Measurements from ENCODE around the gene LDLRAD4. TPM values are rescaled to one million over a fixed set of nuclear protein-coding genes. Genes with fewer than 3 reads are reported as not detected.

Gene LDLRAD4
- 204 and 269 TPM in 2 replicates for total RNA-seq (2014; rRNA removed; shearing (Covaris generic); ENCODE audit: low replicate concordance)

DNA sequence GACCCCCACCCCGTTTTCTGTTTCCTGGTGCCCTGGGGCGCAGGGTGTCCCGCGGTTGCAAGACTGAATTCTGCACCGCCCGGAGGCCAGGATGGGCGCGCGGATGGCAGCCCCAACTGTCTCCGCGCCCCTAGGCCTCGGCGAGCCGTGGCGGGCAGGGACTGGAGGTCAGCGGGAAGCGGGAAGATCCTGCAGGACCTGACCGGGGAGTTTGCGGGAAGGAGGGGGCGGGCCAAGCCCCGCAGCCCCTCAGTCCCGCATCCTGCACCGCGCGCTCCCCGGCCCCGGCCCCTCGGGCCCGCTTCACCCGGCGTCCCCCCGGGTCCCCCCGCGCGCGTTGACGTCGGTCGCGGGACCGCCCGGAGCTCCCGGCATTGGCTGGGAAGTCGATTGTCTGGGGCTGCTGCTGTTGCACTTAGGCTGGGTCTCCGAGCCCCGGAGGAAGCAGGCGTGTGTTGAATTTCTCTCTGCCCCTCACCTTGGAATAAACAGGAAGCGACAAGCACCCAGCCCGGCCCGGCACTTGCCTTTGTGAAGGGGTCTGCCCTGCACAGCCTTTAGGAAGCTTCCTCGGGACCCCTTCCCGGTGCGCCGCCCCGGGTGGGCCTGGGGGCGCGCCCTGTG, at the start of gene LDLRAD4:
Gene LDLRAD4 (plus strand): TSS at position 393 of the 624 bp plus-strand sequence.
- H4K20me1 ChIP-seq (ENCODE audit: insufficient read depth, low read depth, low read length): no peaks in the 10 kb centered on the region
- H3K36me3 ChIP-seq (ENCODE audit: insufficient read depth, low read length): no peaks in the 10 kb centered on the region
- H3K27me3 ChIP-seq (ENCODE audit: low read length): no peaks in the 10 kb centered on the region
- H3K27ac ChIP-seq (ENCODE audit: low read length): no peak within 1 kb of the TSS
- DNase-seq: no peak
- H3K4me1 ChIP-seq (ENCODE audit: low read length): no peaks in the 10 kb centered on the region
- no peak within 1 kb of the TSS for H3K4me2 ChIP-seq (ENCODE audit: low read depth, low read length, poor library complexity, severe bottlenecking)
- no peaks in the 10 kb centered on the region for H3K9me2 ChIP-seq (replicated peaks; ENCODE audit: insufficient read depth, low read length)
- H2AFZ ChIP-seq (ENCODE audit: low read length): no peak within 1 kb of the TSS
- no peaks in the 10 kb centered on the region for H3K79me2 ChIP-seq (ENCODE audit: low read length)
- H3K9ac ChIP-seq (ENCODE audit: low read length): no peak within 1 kb of the TSS
- no peaks in the 10 kb centered on the region for H3K9me3 ChIP-seq (ENCODE audit: low read length)
- no peak within 1 kb of the TSS for H3K4me3 ChIP-seq (ENCODE audit: low read length)

DNA sequence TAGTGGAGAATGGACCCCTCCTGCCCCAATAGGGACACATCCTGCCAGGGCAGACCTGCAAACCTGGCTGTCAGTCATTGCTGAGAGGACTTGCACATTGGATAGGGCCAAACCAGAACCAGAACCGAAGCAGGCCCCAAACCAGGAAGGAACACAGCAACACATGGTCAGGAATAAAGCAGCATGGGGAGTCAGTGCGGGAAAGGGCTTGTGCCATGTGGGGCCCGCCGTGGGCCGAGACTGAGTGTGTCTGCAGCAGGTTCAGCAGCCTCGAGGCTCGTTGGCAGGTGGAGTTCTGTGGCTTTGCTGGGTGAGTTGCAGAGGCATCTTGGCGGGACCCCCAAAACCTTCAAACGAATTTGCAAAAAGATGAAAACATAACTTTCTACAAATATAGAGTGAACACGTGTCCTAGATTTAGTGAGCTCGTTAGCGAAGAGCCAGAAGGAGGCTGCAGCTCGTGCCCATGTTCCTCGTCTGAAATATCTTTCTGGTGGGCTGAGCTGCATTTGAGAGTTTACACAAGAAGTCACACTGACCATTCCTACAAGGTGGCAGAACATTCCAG, 44.9 kb upstream of the LDLRAD4 start:
- H3K4me2 ChIP-seq (ENCODE audit: low read depth, low read length, poor library complexity, severe bottlenecking): no peak overlapping the region
- H3K9me2 ChIP-seq (replicated peaks; ENCODE audit: insufficient read depth, low read length): no peaks in the 10 kb centered on the region
- H4K20me1 ChIP-seq (ENCODE audit: insufficient read depth, low read depth, low read length): no peaks in the 10 kb centered on the region
- H3K27me3 ChIP-seq (ENCODE audit: low read length): no peaks in the 10 kb centered on the region
- H3K79me2 ChIP-seq (ENCODE audit: low read length): no peaks in the 10 kb centered on the region
- no peak overlapping the region for H3K9ac ChIP-seq (ENCODE audit: low read length)
- no peak for DNase-seq
- no peaks in the 10 kb centered on the region for H3K9me3 ChIP-seq (ENCODE audit: low read length)
- no peaks in the 10 kb centered on the region for H3K4me1 ChIP-seq (ENCODE audit: low read length)
- no peak overlapping the region for H3K27ac ChIP-seq (ENCODE audit: low read length)
- H3K36me3 ChIP-seq (ENCODE audit: insufficient read depth, low read length): no peaks in the 10 kb centered on the region
- no peak overlapping the region for H2AFZ ChIP-seq (ENCODE audit: low read length)
- H3K4me3 ChIP-seq (ENCODE audit: low read length): no peak overlapping the region

DNA sequence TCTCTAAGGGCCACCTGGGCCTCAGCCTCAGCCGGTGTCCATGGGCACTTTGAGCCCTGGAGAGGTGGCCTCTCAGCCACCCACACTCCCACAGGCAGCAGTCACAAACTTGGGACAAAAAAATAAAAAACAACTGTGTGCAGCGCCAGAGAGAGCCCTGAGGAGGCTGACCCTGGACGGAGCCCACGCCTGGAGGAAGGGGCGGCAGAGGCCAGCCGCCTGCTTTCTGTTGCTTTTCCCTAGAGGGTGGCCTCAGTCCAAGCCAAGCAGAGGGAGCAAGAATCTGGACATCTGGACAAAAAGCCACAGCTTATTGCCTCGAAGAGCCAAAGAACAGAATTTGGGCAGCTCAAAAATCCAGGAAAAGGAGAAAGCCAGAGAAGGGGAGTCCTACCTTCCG, 43.3 kb upstream of the LDLRAD4 start:
- H3K79me2 ChIP-seq (ENCODE audit: low read length): no peaks in the 10 kb centered on the region
- H3K4me3 ChIP-seq (ENCODE audit: low read length): no peak overlapping the region
- H4K20me1 ChIP-seq (ENCODE audit: insufficient read depth, low read depth, low read length): no peaks in the 10 kb centered on the region
- no peak for DNase-seq
- H3K4me2 ChIP-seq (ENCODE audit: low read depth, low read length, poor library complexity, severe bottlenecking): no peak overlapping the region
- H3K9me2 ChIP-seq (replicated peaks; ENCODE audit: insufficient read depth, low read length): no peaks in the 10 kb centered on the region
- H3K4me1 ChIP-seq (ENCODE audit: low read length): no peaks in the 10 kb centered on the region
- no peak overlapping the region for H3K9ac ChIP-seq (ENCODE audit: low read length)
- no peaks in the 10 kb centered on the region for H3K36me3 ChIP-seq (ENCODE audit: insufficient read depth, low read length)
- H2AFZ ChIP-seq (ENCODE audit: low read length): no peak overlapping the region
- H3K27me3 ChIP-seq (ENCODE audit: low read length): no peaks in the 10 kb centered on the region
- no peak overlapping the region for H3K27ac ChIP-seq (ENCODE audit: low read length)
- H3K9me3 ChIP-seq (ENCODE audit: low read length): no peaks in the 10 kb centered on the region

DNA sequence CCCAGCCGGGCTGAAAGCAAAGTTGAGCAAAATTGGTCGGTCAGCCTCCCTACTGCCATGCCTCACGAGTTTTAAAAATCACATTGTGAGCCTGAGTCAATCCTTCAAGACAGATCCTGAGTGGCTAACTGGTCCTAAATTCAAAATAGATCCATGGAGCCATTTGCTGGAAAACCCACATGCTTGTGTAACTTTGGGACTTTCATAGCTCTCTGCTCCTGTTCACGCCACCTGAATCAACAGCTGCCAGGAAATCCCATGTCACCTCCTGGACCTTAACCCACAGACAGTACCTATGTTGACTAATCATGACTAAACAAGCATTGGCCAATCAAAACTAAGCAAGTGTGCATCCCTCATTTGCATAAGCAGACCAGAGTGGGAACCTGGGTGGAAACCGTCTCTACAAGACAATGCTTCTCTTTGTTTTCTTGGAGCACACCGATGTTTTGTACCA, 42.8 kb upstream of the LDLRAD4 start:
- no peaks in the 10 kb centered on the region for H3K36me3 ChIP-seq (ENCODE audit: insufficient read depth, low read length)
- H3K9me2 ChIP-seq (replicated peaks; ENCODE audit: insufficient read depth, low read length): no peaks in the 10 kb centered on the region
- no peak overlapping the region for H3K4me2 ChIP-seq (ENCODE audit: low read depth, low read length, poor library complexity, severe bottlenecking)
- H3K4me1 ChIP-seq (ENCODE audit: low read length): no peaks in the 10 kb centered on the region
- no peak for DNase-seq
- H2AFZ ChIP-seq (ENCODE audit: low read length): no peak overlapping the region
- no peaks in the 10 kb centered on the region for H3K9me3 ChIP-seq (ENCODE audit: low read length)
- H3K79me2 ChIP-seq (ENCODE audit: low read length): no peaks in the 10 kb centered on the region
- H3K4me3 ChIP-seq (ENCODE audit: low read length): no peak overlapping the region
- H4K20me1 ChIP-seq (ENCODE audit: insufficient read depth, low read depth, low read length): no peaks in the 10 kb centered on the region
- no peaks in the 10 kb centered on the region for H3K27me3 ChIP-seq (ENCODE audit: low read length)
- no peak overlapping the region for H3K27ac ChIP-seq (ENCODE audit: low read length)
- H3K9ac ChIP-seq (ENCODE audit: low read length): no peak overlapping the region

DNA sequence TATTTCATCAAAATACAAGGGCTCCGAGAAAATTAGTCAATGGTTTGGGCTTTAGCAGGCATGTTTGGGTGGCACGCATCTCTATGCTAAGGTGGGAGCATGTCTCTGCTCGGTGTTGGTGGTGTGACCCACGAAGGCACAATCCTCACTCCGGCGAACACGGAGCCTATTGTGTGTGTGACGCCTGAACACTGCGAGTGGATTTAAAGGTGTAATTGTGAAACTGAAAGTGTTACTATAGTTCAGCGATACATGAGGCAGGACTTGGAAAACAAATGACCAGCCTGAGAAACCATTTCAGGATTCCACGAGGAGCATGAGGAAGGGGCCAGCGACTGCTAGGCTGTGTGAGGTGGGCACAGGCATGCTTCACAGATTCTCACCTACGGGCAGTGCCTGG, 41.7 kb upstream of the LDLRAD4 start:
- no peak overlapping the region for H3K27ac ChIP-seq (ENCODE audit: low read length)
- H3K36me3 ChIP-seq (ENCODE audit: insufficient read depth, low read length): no peaks in the 10 kb centered on the region
- no peaks in the 10 kb centered on the region for H3K27me3 ChIP-seq (ENCODE audit: low read length)
- H4K20me1 ChIP-seq (ENCODE audit: insufficient read depth, low read depth, low read length): no peaks in the 10 kb centered on the region
- H3K79me2 ChIP-seq (ENCODE audit: low read length): no peaks in the 10 kb centered on the region
- no peak overlapping the region for H3K9ac ChIP-seq (ENCODE audit: low read length)
- DNase-seq: no peak
- no peaks in the 10 kb centered on the region for H3K9me3 ChIP-seq (ENCODE audit: low read length)
- no peak overlapping the region for H3K4me3 ChIP-seq (ENCODE audit: low read length)
- no peaks in the 10 kb centered on the region for H3K9me2 ChIP-seq (replicated peaks; ENCODE audit: insufficient read depth, low read length)
- no peak overlapping the region for H3K4me2 ChIP-seq (ENCODE audit: low read depth, low read length, poor library complexity, severe bottlenecking)
- no peak overlapping the region for H2AFZ ChIP-seq (ENCODE audit: low read length)
- H3K4me1 ChIP-seq (ENCODE audit: low read length): no peaks in the 10 kb centered on the region

DNA sequence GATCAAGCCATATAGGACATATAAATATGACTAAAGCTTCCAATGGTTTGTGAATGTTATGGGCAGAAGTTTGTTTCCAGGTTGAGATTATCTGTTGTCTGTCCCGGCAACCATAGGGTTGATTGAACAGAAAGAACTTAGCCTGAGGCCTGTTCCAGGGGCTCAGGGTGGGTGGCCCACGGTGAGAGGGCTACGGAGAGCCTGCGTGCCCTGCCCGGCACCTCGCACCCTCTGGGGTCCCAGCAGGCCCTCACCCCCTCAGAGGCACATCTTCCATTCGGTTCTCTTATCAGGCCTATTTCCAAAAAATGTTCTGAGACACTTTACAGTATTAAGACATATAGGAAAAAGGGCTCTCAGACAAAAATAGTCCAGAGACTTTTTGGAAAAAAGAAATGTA, 40.4 kb upstream of the LDLRAD4 start:
- H3K79me2 ChIP-seq (ENCODE audit: low read length): no peaks in the 10 kb centered on the region
- no peaks in the 10 kb centered on the region for H3K4me1 ChIP-seq (ENCODE audit: low read length)
- H3K4me3 ChIP-seq (ENCODE audit: low read length): no peak overlapping the region
- no peaks in the 10 kb centered on the region for H4K20me1 ChIP-seq (ENCODE audit: insufficient read depth, low read depth, low read length)
- DNase-seq: no peak
- no peak overlapping the region for H3K9ac ChIP-seq (ENCODE audit: low read length)
- no peaks in the 10 kb centered on the region for H3K9me2 ChIP-seq (replicated peaks; ENCODE audit: insufficient read depth, low read length)
- no peaks in the 10 kb centered on the region for H3K9me3 ChIP-seq (ENCODE audit: low read length)
- no peaks in the 10 kb centered on the region for H3K36me3 ChIP-seq (ENCODE audit: insufficient read depth, low read length)
- H2AFZ ChIP-seq (ENCODE audit: low read length): no peak overlapping the region
- no peaks in the 10 kb centered on the region for H3K27me3 ChIP-seq (ENCODE audit: low read length)
- no peak overlapping the region for H3K4me2 ChIP-seq (ENCODE audit: low read depth, low read length, poor library complexity, severe bottlenecking)
- H3K27ac ChIP-seq (ENCODE audit: low read length): no peak overlapping the region

DNA sequence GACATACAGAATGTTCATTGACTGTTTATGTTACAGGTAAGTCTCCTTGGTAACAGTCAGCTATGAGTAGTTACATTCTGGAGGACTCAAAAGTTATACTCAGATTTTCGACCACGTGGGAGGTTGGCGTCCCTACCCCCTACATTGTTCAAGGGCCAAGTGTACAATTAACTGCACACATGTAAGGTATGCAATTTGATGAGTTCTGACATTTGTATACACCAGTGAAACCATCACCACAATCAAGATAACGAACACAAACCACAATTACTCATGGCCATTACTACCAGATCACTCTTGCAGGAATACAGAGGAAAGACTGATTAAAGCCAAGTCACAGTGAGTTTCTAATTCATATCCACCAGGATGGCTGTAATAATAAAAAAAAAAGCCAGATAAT, 39.6 kb upstream of the LDLRAD4 start:
- H3K4me1 ChIP-seq (ENCODE audit: low read length): no peaks in the 10 kb centered on the region
- no peak overlapping the region for H3K27ac ChIP-seq (ENCODE audit: low read length)
- H3K27me3 ChIP-seq (ENCODE audit: low read length): no peaks in the 10 kb centered on the region
- H3K9me3 ChIP-seq (ENCODE audit: low read length): no peaks in the 10 kb centered on the region
- no peaks in the 10 kb centered on the region for H3K9me2 ChIP-seq (replicated peaks; ENCODE audit: insufficient read depth, low read length)
- DNase-seq: no peak
- H3K4me2 ChIP-seq (ENCODE audit: low read depth, low read length, poor library complexity, severe bottlenecking): no peak overlapping the region
- no peak overlapping the region for H2AFZ ChIP-seq (ENCODE audit: low read length)
- H3K9ac ChIP-seq (ENCODE audit: low read length): no peak overlapping the region
- no peak overlapping the region for H3K4me3 ChIP-seq (ENCODE audit: low read length)
- H3K79me2 ChIP-seq (ENCODE audit: low read length): no peaks in the 10 kb centered on the region
- H3K36me3 ChIP-seq (ENCODE audit: insufficient read depth, low read length): no peaks in the 10 kb centered on the region
- no peaks in the 10 kb centered on the region for H4K20me1 ChIP-seq (ENCODE audit: insufficient read depth, low read depth, low read length)

DNA sequence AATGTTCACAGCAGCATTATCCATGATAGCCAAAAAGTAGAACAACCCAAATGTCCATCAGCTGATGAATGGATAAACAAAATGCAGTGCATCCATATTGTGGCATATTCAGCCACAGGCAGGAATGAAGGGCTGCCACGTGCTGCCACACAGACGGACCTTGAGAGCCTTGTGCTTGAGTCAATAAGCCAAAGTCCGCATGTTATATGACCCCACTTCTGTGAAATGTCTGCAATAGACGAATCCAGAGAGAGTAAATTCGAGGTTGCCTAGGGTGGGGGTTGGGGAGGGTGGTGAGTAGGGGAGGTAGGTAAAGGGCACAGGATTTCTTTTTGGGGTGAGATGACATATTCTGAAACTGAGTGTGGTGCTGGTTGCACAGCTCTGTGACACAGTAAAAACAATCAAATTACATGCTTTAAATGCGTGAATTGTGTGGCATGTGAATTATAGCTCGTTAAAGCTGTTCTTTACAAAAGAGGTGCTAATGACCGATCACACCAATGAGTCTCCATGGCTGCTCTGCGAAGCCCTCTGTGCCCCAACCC, 38.9 kb upstream of the LDLRAD4 start:
- no peaks in the 10 kb centered on the region for H3K27me3 ChIP-seq (ENCODE audit: low read length)
- H3K4me2 ChIP-seq (ENCODE audit: low read depth, low read length, poor library complexity, severe bottlenecking): no peak overlapping the region
- no peak overlapping the region for H3K27ac ChIP-seq (ENCODE audit: low read length)
- H3K79me2 ChIP-seq (ENCODE audit: low read length): no peaks in the 10 kb centered on the region
- H3K9ac ChIP-seq (ENCODE audit: low read length): no peak overlapping the region
- H3K4me1 ChIP-seq (ENCODE audit: low read length): no peaks in the 10 kb centered on the region
- H3K36me3 ChIP-seq (ENCODE audit: insufficient read depth, low read length): no peaks in the 10 kb centered on the region
- H3K4me3 ChIP-seq (ENCODE audit: low read length): no peak overlapping the region
- no peak overlapping the region for H2AFZ ChIP-seq (ENCODE audit: low read length)
- H3K9me3 ChIP-seq (ENCODE audit: low read length): no peaks in the 10 kb centered on the region
- H3K9me2 ChIP-seq (replicated peaks; ENCODE audit: insufficient read depth, low read length): no peaks in the 10 kb centered on the region
- no peak for DNase-seq
- no peaks in the 10 kb centered on the region for H4K20me1 ChIP-seq (ENCODE audit: insufficient read depth, low read depth, low read length)

Measured in Karpas-422 (cell line).